GM15510 (cell line): Measurements from ENCODE around the gene CREB3L4.

Experiments used
- POLR2A ChIP-seq: IDR thresholded peaks from 3 replicates; pipeline ENCODE4 v1.6.1; 2011; ENCODE audit warnings: borderline replicate concordance; ENCODE audit not compliant: insufficient read length; ENCODE audit errors: extremely low read depth

The CREB3L4 gene

DNA sequence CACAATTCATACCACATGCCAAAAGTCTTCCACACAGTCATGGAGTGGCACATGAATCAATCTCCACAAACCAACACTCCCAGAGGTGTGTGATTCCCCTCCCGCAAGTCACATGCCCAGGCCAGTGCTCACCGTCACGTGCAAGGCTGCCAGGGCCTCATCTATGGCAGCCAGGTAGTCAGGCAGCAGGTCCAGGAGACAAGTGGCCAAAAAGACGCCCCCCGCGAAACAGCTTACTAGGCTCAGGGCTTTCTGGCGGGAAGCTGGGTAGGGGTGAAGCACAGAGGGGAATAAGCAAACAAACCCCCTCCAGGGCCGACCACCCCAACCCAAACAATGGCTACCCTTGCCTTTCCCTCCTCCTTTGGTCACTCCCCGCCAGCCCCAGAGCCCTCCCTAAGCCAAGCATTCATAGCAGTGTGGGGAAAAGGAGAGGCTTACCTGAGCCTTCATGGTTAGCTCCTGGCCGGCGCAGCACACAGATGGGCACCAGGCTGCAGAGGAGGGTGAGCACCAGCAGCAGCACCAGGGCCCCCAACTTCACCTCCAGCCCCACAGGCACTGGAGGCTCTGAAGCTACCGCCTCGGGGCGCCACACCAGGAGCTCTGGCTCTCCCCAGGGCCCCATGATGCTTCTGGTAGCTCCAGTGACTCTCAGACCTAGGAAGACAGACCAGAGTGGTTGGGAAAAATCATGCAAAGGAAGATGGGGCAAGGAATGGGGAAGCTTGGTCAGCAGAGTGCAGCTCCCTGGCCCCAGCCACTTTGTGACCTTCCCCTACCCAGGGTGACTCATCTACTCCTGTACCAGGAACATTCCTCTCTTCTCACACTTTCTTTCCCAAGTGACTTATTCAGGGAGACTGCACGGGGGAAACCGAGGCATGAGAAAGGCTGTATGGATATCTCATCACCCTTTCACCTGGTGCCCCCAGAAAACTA lies 5.3 kb upstream of the CREB3L4 start:
- peak; percentile 15 for TF ChIP-seq POLR2A

DNA sequence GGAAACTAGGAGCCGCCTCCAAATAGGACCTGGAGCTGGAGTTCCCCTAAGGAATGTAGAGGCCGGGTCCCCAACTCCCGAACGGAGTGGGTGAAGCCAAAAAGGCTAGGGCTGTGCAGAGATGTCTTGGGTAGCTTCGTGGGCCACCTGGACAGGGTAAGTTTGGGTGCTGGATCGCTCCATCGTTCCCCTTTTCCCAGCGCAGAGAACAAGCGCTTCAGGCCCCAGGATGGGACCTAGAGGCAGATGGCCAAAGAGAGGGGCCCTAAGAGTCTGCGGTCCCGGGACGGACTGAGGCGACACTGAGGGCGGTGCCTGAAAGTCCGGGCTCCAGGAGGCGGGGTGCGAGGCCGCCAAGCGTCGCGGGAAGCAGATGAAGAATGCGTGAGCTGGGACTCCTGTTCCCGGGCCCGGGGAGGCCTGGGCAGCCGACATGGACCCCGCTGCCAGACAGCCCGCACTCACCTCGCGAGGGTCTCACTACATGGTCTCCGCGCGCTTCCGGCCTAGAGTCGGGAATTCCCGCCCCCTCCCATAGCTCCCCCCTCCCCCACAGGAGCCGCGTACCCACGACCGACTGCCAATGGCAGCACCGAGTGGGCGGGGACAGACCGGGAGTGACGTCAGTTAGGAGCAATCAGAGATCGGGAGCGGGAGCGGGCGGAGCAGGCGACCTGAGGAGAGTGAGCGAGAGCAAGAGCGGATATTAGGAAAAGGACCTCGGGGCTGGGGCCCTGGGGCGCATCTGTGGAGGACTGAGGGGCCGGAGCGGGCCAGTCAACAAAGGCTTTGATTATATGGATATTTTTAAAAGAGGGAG lies 4.5 kb upstream of the CREB3L4 start, which contains the start of gene SLC39A1:
Gene SLC39A1 (minus strand): TSS at position 508 of the 820 bp plus-strand sequence. CDS start 822 bp downstream, outside the sequence.
- peak; percentile 67 for TF ChIP-seq POLR2A

DNA sequence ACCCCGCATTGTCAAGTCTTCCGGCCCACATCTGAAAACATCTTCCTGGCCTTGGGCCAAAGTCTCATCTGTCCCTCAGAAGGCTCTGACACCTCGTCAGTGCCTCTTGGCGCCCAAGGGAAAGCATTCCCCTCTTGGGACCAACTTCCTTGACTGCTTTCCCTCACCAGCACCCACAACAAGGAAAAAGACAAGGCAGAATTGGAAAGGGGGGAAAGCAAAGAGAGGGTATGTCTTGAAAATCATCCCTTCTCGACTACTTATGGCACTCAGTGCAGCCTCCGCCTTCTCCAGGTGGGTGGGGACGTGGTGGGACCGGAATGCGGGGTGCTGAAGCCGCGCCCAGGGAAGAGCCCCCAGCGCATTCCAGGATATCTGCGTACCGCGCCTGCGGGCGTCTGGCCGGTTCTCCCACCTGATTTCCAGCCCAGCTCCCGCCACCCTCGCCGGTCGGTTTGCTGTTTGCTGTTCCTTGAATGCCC lies 3.8 kb upstream of the CREB3L4 start:
- no peak for TF ChIP-seq POLR2A

DNA sequence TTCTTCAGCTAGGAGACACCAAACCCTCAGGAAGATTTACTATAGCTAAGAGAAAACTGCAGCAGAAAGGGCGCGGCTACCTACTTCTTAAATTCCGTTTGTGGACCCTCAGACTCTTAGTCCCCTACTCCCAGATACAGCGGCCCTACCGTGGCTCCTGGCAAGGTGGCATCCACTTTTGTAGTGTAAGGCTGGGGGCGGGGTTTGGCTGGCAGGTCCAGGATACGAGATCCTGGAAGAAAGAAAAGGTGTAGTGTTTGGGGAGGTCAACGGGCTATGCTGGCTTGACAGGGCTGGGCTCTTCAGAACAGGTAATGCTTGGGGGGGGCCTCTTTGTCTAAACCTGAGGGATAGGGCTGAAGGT lies 280 bp downstream of the CREB3L4 start:
- TF ChIP-seq POLR2A, result no peak

DNA sequence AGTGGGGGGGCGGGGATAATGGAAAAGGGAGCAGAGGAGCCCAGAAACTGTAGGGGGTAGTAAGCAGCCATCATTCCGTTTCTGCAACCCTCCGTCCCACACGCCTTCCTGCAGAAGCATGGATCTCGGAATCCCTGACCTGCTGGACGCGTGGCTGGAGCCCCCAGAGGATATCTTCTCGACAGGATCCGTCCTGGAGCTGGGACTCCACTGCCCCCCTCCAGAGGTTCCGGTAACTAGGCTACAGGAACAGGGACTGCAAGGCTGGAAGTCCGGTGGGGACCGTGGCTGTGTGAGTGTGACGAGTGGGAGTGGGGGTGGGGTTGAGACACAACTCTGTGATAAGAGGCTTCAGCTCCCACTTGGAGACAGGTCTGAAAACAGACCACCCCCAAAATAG lies 706 bp downstream of the CREB3L4 start:
- TF ChIP-seq POLR2A, result no peak

DNA sequence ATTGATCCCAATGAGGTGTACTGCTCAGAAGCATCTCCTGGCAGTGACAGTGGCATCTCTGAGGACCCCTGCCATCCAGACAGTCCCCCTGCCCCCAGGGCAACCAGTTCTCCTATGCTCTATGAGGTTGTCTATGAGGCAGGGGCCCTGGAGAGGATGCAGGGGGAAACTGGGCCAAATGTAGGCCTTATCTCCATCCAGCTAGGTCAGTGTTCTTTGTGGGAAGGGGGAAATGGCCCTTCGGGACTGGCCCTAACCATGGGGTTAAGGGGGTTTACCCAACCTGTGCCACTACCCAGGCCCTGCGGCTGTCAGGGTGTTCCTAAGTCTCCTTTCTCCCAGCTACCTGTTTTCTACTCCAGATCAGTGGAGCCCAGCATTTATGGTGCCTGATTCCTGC lies 1.3 kb downstream of the CREB3L4 start:
- TF ChIP-seq POLR2A, result no peak

DNA sequence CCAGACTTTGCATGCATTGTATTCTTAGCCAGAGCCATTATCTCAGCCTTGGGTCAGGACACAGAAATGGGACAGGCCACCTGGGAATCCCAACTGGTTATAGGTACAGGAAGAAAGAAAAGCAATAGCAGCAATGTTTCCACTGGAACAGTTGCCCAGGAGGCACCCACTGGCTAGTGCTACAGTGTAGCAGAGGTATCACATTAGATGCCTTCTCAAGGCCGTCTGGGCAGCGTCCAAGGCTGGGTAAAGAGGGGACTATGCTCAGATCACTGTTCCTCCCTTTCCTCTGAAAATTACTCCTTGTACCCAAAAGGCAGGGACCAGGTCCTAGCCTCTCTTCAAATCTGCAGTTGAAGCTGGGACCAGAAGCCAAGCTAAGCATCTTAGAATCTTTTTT lies 2.6 kb downstream of the CREB3L4 start:
- TF ChIP-seq POLR2A, result no peak

DNA sequence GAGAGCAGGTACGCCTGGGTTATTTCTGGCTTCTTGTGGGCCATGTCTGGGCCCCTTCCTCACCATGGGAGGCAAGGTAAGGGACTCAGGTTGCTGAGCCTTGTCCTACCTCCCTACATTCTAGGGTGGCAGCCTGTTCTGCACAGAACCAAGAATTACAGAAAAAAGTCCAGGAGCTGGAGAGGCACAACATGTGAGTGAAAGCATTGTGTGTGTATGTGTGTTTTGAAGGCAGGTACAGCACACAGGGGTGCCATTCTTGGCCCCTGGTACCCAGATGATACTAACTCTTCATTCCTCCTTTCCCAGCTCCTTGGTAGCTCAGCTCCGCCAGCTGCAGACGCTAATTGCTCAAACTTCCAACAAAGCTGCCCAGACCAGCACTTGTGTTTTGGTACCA lies 5.4 kb downstream of the CREB3L4 start:
- no peak for TF ChIP-seq POLR2A

DNA sequence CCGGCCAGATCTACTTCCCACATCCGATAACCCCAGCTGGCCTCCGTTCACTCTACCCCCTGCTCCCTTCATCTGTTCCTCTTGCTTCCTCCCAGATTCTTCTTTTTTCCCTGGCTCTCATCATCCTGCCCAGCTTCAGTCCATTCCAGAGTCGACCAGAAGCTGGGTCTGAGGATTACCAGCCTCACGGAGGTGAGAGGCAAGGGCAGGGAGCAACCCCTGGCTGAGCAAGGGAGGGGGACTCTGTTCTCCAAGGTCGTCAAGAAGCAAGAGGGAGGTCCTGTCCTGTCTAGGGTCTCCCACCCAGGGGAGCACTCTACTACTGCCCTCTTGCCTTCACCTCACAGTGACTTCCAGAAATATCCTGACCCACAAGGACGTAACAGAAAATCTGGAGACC lies 5.8 kb downstream of the CREB3L4 start:
- no peak for TF ChIP-seq POLR2A

DNA sequence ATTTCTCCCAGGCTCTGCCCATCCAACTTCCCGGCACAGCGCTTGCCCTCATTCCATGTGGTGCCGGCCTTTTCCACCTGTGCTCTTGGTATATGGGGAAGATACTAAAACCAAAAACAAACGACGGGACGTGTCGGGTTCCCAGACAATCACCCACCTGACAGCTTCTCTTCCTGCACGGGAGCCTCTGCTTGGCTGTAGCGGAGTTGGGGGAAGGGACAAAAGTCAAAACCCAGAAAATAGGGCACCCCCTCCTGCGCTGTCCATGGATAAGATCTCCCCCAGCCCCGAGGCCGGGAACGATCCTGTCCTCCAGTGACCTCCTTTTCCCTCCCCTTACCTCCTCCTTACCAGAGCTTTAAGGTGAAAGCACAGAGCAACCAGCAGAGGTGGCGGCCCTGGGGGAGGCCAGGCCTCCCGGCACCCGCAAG lies 9.1 kb downstream of the CREB3L4 start:
- TF ChIP-seq POLR2A, result no peak

DNA sequence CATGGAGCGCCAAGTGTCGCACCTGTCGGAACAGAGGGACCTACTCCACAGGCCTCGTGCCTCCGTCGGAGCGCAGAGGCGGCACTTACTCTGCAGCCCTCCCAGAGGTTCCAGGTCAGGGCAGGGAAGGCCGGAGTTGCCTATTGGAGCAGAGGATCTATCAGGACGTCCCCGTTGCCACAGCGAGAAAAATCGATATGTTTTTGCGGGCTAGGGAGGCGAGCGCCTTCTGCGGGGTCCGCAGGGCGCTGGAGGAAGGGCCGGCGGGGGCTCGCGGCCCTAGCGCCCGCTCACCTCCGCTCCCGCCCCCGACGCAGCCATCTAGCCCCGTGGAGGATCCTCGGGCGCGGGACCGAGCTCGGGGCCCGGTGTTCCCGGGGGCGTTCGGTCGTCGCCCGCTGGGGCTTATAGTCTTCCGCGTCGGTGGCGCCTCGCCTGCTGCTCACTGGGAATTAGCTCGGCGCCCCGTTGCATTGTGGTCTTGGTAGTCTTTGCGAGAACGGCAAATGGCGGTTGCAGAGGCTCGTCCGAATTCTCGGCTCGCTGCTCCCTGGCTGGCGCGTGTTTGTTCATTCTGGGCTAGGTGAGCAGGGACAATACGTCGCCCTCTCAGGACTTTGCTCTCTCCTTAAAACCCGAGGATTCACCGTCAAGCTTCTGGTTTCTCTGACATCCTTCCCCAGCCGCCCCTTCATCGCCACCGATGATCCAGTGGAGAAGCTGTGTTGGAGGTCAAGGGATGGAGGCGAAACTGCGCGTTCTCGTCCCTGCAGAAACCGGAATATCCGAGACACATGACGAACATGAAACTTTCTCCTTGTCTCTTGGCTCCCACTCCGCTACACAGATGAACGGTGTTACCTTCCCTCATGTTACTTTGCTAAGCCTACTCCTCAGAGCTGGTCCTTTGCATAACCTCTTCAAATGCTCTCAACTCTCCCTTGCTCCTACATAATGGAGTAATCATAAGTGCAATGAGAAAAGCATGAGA lies 9.8 kb downstream of the CREB3L4 start, which contains the start of gene JTB:
Gene JTB (minus strand): TSS at position 425 of the 991 bp plus-strand sequence. CDS start 422 bp downstream, at position 3.
- peak; percentile 95 for TF ChIP-seq POLR2A

DNA sequence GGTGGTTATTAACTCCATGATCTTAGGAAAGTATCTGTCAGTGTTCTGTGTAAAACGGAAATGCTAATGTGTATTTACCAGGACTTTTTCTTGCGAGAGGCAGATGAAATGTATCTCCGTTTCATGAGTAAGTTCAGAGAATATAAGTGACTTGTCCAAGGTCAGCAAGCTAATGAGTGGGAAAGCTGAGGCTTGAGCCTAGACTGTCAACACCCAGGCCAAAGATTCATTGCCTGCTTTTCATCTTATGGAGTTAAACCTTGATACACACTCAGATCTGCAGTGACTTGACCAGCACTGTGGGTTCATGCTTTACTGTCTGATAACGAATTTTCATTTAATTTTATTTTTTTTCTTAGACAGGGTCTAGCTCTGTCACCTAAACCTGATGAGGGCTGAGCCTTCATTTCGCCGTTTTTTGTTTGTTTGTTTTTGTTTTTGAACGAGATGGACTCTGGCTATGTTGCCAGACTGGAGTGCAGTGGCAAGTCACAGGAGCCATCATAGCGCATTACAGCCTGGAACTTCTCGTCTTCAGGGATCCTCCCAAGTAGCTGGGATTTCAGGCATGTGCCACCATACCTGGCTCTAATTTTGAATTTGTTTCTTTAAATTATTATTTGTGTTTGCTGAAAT lies 10.7 kb downstream of the CREB3L4 start:
- no peak for TF ChIP-seq POLR2A

DNA sequence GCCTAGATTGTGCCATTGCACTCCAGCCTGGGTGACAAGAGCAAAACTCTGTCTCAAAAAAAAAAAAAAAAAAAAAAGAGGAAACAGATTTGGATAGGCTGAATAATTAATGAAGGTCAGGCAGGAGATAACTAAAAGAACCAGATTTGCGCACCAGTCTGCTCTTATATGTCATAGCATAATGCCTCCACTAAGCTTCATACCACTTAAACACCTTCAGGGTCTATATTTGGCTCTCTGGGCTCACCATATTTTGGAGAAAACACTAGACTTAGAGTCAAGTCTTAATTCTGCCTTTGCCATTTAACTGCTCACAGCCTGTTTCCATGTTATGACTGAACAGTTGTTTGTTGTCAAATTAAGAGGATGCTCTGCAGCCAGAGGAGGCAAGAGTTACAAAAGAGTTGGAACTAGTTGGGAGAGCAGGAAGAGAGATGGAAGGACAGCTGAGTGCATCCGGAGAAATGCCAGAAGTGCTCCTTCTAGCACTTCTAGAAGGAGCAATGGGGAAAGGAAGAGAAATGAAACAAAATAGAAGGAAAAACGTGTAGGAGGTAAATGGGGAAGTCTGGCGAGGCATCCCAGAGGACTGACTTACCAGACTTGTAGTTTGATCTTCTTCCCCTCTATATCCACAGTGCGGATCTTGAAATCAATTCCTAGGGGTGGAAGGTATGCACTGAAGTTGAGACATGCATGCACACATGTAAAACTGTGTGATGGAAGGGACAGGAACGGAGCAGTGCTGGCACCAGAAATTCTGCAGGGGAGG lies 16.6 kb downstream of the CREB3L4 start:
- no peak for TF ChIP-seq POLR2A
